ENCODE results near the gene PATE1.

Gene PATE1

DNA sequence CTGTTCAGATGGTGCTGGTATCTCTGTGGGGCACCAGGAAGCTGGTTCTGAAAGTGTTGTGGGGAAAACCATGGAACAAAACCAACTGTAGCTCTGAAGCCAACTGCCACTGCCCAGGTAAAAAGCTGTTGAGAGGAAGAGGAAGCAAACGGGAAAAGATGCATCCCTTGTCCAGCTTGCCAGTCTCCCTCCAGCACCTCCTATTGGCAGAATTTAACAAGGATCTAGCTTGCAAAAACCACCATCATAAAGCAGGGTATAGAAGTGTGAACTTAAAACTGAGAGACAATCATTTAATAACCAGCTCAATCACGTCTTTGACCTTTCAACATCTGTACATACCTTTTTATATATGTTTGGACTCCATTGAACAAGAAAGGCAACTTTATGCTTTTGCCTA lies 4.5 kb downstream of the PATE1 start:
- Histone ChIP-seq H3K4me3 (no peak overlapping the region), H3K9me3 (ENCODE audit: low read depth, low read length) (no peaks in the 10 kb centered on the region), H3K27ac (no peak overlapping the region), H3K36me3 (ENCODE audit: insufficient read depth, low read length) (no peaks in the 10 kb centered on the region), H3K9ac (ENCODE audit: insufficient read length) (no peak overlapping the region)
- DNase-seq (ENCODE audit: low read depth, low spot score), result no peak
- TF ChIP-seq FOXP2 (optimal IDR thresholded peaks at IDR 0.05; ENCODE audit: control extremely low read depth, extremely low read length, insufficient read depth), result no peak
- TF ChIP-seq POLR2AphosphoS5 (IDR thresholded peaks at IDR 0.05; ENCODE audit: borderline replicate concordance, low read depth, low read length), result no peak
- TF ChIP-seq EZH2 (IDR thresholded peaks at IDR 0.05), result no peak

DNA sequence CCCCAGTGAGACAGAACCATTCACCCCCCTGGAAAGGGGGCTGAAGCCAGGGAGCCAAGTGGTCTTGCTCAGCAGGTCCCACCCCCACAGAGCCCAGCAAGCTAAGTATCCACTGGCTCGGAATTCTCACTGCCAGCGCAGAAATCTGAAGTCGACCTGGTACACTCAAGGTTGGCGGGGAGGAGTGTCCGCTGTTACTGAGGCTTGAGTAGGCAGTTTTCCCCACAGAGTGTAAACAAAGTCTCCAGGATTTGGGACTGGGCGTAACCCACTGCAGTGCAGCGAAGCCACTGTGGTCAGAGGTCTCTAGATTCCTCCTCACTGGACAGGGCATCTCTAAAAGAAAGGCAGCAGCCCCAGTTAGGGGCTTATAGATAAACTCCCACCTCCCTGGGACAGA lies 10.0 kb downstream of the PATE1 start:
- H3K27ac ChIP-seq, result no peak overlapping the region
- H3K4me3 ChIP-seq, result no peak overlapping the region
- no peaks in the 10 kb centered on the region for H3K36me3 ChIP-seq (ENCODE audit: insufficient read depth, low read length)
- H3K9ac ChIP-seq (ENCODE audit: insufficient read length), result no peak overlapping the region
- no peaks in the 10 kb centered on the region for H3K9me3 ChIP-seq (ENCODE audit: low read depth, low read length)
- TF ChIP-seq FOXP2 (optimal IDR thresholded peaks at IDR 0.05; ENCODE audit: control extremely low read depth, extremely low read length, insufficient read depth), result no peak
- TF ChIP-seq EZH2 (IDR thresholded peaks at IDR 0.05), result no peak
- no peak for TF ChIP-seq POLR2AphosphoS5 (IDR thresholded peaks at IDR 0.05; ENCODE audit: borderline replicate concordance, low read depth, low read length)
- DNase-seq (ENCODE audit: low read depth, low spot score), result no peak

DNA sequence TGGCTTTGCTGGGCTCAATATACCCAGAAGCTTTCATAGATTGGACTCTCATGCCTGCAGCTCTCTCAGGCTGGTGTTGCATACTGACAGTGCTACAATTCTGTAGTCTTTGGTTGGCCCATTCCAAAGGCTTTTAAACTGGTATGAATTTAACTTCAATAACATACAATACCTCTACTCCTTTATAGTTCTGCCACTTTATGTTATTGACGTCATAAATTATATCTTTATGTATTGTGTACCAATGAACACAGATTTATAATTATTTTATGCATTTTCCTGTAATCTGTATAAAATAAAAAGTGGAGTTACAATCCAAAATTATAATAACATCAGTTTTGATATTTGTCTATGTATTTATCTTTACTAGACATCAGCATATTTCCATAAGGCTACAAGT lies 16.4 kb downstream of the PATE1 start:
- Histone ChIP-seq H3K4me3 (no peak overlapping the region), H3K36me3 (ENCODE audit: insufficient read depth, low read length) (no peaks in the 10 kb centered on the region), H3K9me3 (ENCODE audit: low read depth, low read length) (no peaks in the 10 kb centered on the region), H3K27ac (no peak overlapping the region), H3K9ac (ENCODE audit: insufficient read length) (no peak overlapping the region)
- TF ChIP-seq POLR2AphosphoS5 (IDR thresholded peaks at IDR 0.05; ENCODE audit: borderline replicate concordance, low read depth, low read length) (no peak), FOXP2 (optimal IDR thresholded peaks at IDR 0.05; ENCODE audit: control extremely low read depth, extremely low read length, insufficient read depth) (no peak), EZH2 (IDR thresholded peaks at IDR 0.05) (no peak)
- no peak for DNase-seq (ENCODE audit: low read depth, low spot score)

DNA sequence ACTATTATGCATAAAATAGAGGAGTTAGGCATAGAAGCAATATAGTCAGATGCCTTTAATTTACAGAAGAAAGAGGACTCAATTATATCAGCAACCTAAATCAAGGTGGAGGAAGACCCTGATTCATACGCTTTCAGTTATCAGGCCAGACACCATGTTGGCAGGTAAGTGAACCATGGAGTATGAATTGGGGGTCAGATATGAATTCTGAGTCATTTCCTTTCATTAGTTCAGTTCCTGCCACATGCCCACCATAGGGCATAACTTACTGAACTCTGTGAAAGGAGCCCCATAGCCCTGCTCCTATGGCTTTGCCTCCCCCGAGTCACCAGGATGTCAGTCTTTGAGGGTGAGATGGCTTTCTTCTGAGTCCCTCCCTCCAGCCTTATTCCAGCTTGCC lies 17.4 kb downstream of the PATE1 start:
- no peak for DNase-seq (ENCODE audit: low read depth, low spot score)
- no peaks in the 10 kb centered on the region for H3K9me3 ChIP-seq (ENCODE audit: low read depth, low read length)
- H3K9ac ChIP-seq (ENCODE audit: insufficient read length), result no peak overlapping the region
- no peak overlapping the region for H3K27ac ChIP-seq
- no peak overlapping the region for H3K4me3 ChIP-seq
- no peaks in the 10 kb centered on the region for H3K36me3 ChIP-seq (ENCODE audit: insufficient read depth, low read length)
- TF ChIP-seq EZH2 (IDR thresholded peaks at IDR 0.05) (no peak), FOXP2 (optimal IDR thresholded peaks at IDR 0.05; ENCODE audit: control extremely low read depth, extremely low read length, insufficient read depth) (no peak), POLR2AphosphoS5 (IDR thresholded peaks at IDR 0.05; ENCODE audit: borderline replicate concordance, low read depth, low read length) (no peak)

DNA sequence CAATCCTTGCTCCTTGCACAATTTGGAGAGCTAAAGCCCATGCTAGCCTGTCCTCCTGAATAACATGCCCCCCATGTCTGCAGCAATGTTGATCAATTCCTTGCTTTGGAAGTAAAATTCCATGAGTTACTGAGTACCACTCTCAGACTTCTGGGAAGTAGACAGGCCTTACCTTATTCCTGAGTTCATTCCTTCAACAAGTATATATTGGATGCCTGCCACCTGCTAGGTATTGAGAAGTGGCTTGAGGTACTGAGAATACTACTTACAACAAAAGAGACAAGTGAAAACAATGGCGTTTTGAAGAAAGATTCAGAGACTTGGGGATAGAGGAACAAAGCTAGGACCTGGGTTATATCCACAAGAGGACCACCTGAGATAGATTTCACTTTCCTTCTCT lies 20.2 kb downstream of the PATE1 start:
- no peak for TF ChIP-seq FOXP2 (optimal IDR thresholded peaks at IDR 0.05; ENCODE audit: control extremely low read depth, extremely low read length, insufficient read depth)
- TF ChIP-seq EZH2 (IDR thresholded peaks at IDR 0.05), result no peak
- TF ChIP-seq POLR2AphosphoS5 (IDR thresholded peaks at IDR 0.05; ENCODE audit: borderline replicate concordance, low read depth, low read length), result no peak
- H3K9ac ChIP-seq (ENCODE audit: insufficient read length), result no peak overlapping the region
- H3K9me3 ChIP-seq (ENCODE audit: low read depth, low read length), result no peaks in the 10 kb centered on the region
- H3K4me3 ChIP-seq, result no peak overlapping the region
- no peak overlapping the region for H3K27ac ChIP-seq
- DNase-seq (ENCODE audit: low read depth, low spot score), result no peak
- H3K36me3 ChIP-seq (ENCODE audit: insufficient read depth, low read length), result no peaks in the 10 kb centered on the region

DNA sequence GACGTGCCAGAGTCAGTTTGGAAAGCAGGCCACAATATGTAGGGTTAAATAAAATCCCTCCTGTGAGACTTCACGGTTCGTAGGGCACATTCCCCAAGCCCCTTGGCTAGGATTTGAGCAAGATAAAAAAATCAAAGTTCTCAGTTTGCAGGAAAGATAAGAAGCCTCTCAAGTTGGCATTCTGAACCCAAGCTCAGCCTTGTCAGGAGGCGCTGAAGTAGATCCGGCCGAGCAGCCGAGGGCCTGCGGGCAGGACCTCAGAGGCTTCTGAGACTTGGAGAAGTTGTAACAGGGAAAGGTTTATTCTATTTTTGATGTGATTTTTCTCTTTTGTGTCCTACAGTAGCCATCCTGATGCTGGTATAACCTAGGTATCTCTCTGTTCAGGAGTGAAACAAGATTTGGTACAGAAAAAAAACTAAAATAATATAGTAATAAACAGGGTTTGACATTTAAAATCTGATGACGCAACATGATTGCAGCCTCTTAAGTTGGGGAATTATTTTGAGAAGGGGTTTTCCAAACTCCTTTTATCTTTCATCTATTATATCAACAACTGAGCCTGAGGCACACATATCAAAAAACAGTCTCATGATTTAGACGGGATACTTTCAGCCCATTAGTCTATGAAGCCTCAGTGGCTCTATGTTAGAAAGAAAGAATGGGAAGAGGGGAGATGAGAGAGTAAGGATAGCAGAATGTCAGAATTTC lies 22.4 kb downstream of the PATE1 start:
- H3K36me3 ChIP-seq (ENCODE audit: insufficient read depth, low read length), result no peaks in the 10 kb centered on the region
- no peaks in the 10 kb centered on the region for H3K9me3 ChIP-seq (ENCODE audit: low read depth, low read length)
- H3K4me3 ChIP-seq, result no peak overlapping the region
- no peak overlapping the region for H3K27ac ChIP-seq
- no peak for DNase-seq (ENCODE audit: low read depth, low spot score)
- no peak overlapping the region for H3K9ac ChIP-seq (ENCODE audit: insufficient read length)
- TF ChIP-seq FOXP2 (optimal IDR thresholded peaks at IDR 0.05; ENCODE audit: control extremely low read depth, extremely low read length, insufficient read depth) (no peak), EZH2 (IDR thresholded peaks at IDR 0.05) (no peak), POLR2AphosphoS5 (IDR thresholded peaks at IDR 0.05; ENCODE audit: borderline replicate concordance, low read depth, low read length) (no peak)

DNA sequence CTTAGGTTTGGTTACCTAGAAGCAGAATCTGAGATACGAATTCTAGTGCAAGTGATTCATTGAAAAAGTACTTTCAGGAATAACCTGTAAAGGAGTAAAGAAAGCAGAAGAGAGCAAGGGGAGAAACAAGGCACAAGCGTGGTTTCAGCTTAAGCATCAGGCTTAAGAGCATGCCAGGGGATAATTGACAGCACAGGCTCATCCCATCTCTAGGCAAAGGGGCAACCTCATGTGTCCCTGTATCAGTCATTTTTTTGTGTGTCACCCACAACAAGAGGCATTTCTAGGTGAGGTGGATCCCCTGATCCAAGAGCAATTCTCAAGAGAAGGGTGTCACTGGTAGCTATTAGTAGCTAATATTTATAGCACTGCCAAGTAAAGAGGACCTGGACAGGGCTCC lies 24.5 kb downstream of the PATE1 start:
- DNase-seq (ENCODE audit: low read depth, low spot score), result no peak
- no peak for TF ChIP-seq EZH2 (IDR thresholded peaks at IDR 0.05)
- no peak overlapping the region for H3K4me3 ChIP-seq
- no peak overlapping the region for H3K27ac ChIP-seq
- H3K36me3 ChIP-seq (ENCODE audit: insufficient read depth, low read length), result no peaks in the 10 kb centered on the region
- no peak overlapping the region for H3K9ac ChIP-seq (ENCODE audit: insufficient read length)
- no peaks in the 10 kb centered on the region for H3K9me3 ChIP-seq (ENCODE audit: low read depth, low read length)

DNA sequence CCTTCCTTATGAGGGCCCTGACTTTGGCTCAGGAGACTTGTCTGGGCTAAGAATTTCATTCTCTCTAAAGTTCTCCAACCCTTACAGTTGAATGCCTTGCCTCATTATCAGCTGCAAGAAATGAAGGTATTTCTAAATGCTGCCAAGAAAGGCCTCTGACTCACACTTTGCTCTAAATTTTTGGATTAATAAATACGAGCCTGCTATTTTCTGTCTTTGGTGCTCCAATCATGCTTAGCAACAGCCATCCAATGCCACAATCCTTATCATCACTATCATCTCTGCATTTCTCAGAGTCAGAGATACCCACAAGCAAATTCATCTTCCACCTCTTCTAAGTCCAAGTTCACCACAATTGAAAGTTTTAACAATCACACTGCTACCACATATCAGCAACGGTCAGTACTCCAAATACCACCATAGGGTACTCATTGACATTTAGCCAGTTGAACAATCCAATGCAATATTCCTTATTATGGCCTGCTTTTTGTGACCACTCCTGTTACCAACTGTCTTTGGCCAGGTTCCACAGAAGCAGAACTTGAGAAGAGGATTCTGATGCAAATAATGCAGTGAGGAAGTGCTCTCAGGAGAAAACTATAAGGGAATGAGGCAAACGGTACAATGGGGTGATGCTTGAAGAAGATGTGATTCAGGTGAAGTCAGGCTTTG lies 26.9 kb downstream of the PATE1 start:
- Histone ChIP-seq H3K27ac (no peak overlapping the region), H3K9me3 (ENCODE audit: low read depth, low read length) (no peaks in the 10 kb centered on the region), H3K9ac (ENCODE audit: insufficient read length) (no peak overlapping the region), H3K4me3 (no peak overlapping the region), H3K36me3 (ENCODE audit: insufficient read depth, low read length) (no peaks in the 10 kb centered on the region)
- TF ChIP-seq POLR2AphosphoS5 (IDR thresholded peaks at IDR 0.05; ENCODE audit: borderline replicate concordance, low read depth, low read length), result no peak
- no peak for TF ChIP-seq EZH2 (IDR thresholded peaks at IDR 0.05)
- TF ChIP-seq FOXP2 (optimal IDR thresholded peaks at IDR 0.05; ENCODE audit: control extremely low read depth, extremely low read length, insufficient read depth), result no peak
- DNase-seq (ENCODE audit: low read depth, low spot score), result no peak

DNA sequence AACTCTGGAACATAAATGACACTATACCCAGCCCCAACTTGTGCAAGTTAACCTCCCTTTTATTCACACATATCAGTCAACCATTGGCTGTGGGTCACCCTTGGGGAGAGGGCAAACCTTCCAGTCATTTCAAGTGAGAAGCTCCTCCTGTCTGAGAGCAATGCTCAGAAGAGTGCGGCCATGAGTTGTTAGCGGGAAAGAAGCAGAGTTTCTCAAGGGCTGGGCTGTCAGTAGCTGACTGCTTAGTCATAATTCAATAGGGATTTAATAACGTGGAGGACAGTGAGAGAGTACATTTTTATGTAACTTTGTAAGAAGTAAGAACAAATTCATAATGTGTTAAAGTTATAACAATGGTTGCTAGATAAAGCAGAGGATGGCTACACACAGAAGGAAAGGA lies 27.4 kb downstream of the PATE1 start:
- Histone ChIP-seq H3K9ac (ENCODE audit: insufficient read length) (no peak overlapping the region), H3K27ac (no peak overlapping the region), H3K4me3 (no peak overlapping the region), H3K36me3 (ENCODE audit: insufficient read depth, low read length) (no peaks in the 10 kb centered on the region), H3K9me3 (ENCODE audit: low read depth, low read length) (no peaks in the 10 kb centered on the region)
- DNase-seq (ENCODE audit: low read depth, low spot score), result no peak
- TF ChIP-seq EZH2 (IDR thresholded peaks at IDR 0.05), result no peak
- TF ChIP-seq POLR2AphosphoS5 (IDR thresholded peaks at IDR 0.05; ENCODE audit: borderline replicate concordance, low read depth, low read length), result no peak
- no peak for TF ChIP-seq FOXP2 (optimal IDR thresholded peaks at IDR 0.05; ENCODE audit: control extremely low read depth, extremely low read length, insufficient read depth)
